Psoas muscle (tissue), 8 donors: ENCODE results near the gene TSHZ2. TPM values are rescaled to one million over a fixed set of nuclear protein-coding genes. Genes with fewer than 3 reads are reported as not detected.
"Not testable (repeated sequence)": the region's sequence is repeated elsewhere in the genome, so short reads cannot be mapped to it uniquely, and the experiment has no call there.

Experiments
- ATAC-seq, 4 donors: fragments of 200-7000 bp; cut with Tn5 transposase; one replicate each; pipeline ENCODE4 v1.9.1; 2020; ENCODE audit warnings: moderate library complexity in 3 of 4, mild to moderate bottlenecking in 2 of 4
- DNase-seq, 2 donors: peaks; one replicate each; pipeline ENCODE4 v3.0.0-alpha.2; 2020
- H3K27ac ChIP-seq: fragments of 200-600 bp; one replicate; pipeline ENCODE4 v1.8.0; 2022
- H3K27me3 ChIP-seq, 3 donors: fragments of 200-600 bp in 1 of 3; one replicate each; pipeline versions ENCODE4 v1.6.1 to v1.8.0; 2013 to 2022; ENCODE audit warnings: low read length in 2 of 3, mild to moderate bottlenecking in 2 of 3, moderate library complexity in 1 of 3; ENCODE audit not compliant: insufficient read depth in 3 of 3
- H3K36me3 ChIP-seq, 2 donors: fragments of 200-600 bp in 1 of 2; one replicate each; pipeline versions ENCODE4 v1.6.1 to v1.8.0; 2013 to 2022; ENCODE audit warnings: low read depth in 1 of 2, mild to moderate bottlenecking in 1 of 2, moderate library complexity in 1 of 2; ENCODE audit not compliant: insufficient read depth in 1 of 2
- H3K4me1 ChIP-seq: fragments of 200-600 bp; one replicate; pipeline ENCODE4 v1.8.0; 2022
- H3K4me3 ChIP-seq: fragments of 200-600 bp; one replicate; pipeline ENCODE4 v1.8.0; 2022; ENCODE audit warnings: mild to moderate bottlenecking
- H3K9me3 ChIP-seq: fragments of 200-600 bp; one replicate; pipeline ENCODE4 v1.8.0; 2022
- WGBS, 3 donors: extraction: QIAGEN DNeasy Blood & Tissue Kit; methylation state at CpG; one replicate each; pipeline versions ENCODE4 v1.1.6 to v1.1.7; 2013; 5-methylcytosine and 5-hydroxymethylcytosine counted together
- intact Hi-C, 2 donors: fragments of 100-400 bp; cut with DNase I; formaldehyde crosslinking; loops; one replicate each; pipeline versions ENCODE4 v1.11.0 to v1.14.2; 2022
- polyA plus RNA-seq, 3 donors: library from polyadenylated mRNA; stranded (reverse); fragments of 200-250 nt; gene quantifications; one replicate each; pipeline ENCODE4 v1.2.3, GENCODE V29; 2013
- total RNA-seq, 4 donors: library from RNA; stranded (reverse); fragmentation: NEBNext Ultra II Directional in 2 of 4; extraction: Animal tissue kit (Norgen Biotek cat#: 25700) in 2 of 4; gene quantifications; one replicate each; pipeline versions ENCODE4 v1.2.1 to v1.2.4, GENCODE V29; 2021 to 2023
- TF ChIP-seq, protein P1 (sequence below): fragments of 200-600 bp; IDR thresholded peaks from one replicate; pipeline ENCODE4 v1.8.0; 2022; ENCODE audit warnings: antibody characterized with exemption
- donor health status: healthy with polysubstance abuse.
- donor health status: DM: no; HTN: no; CAD: no; lungs with moderate emphysema.
- donor health status: Bipolar disorder and iron deficiency.
- donor health status: healthy.
- donor health status: DM: yes; HTN: yes; CAD: no.
- donor health status: DM: no; HTN: no; CAD: no.
- donor health status: DM: no; HTN: no; CAD: no.
- donor health status: DM: yes; HTN: yes; CAD: no.

TSHZ2 gene
- total and polyA plus RNA-seq, 7 donors, result 0.39 to 7.5 (median 1.9) TPM

DNA sequence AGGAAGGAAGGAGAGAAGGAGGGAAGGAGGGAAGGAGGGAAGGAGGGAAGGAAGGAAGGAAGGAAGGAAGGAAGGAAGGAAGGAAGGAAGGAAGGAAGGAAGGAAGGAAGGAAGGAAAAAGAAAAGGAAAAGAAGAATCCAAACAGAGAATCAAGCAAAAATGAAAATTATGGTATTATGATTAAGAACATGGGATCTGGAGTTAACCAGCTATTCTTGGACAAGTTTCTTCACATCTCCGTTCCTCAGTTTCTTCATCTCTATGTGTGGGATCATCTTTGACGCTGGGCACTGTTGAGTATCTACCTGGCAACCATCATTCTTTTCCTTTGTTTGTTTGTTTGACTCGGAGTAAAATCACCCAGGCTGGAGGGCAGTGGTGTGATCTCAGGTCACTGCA, 549.9 kb downstream of the TSHZ2 start:
- TF ChIP-seq, protein P1, sequence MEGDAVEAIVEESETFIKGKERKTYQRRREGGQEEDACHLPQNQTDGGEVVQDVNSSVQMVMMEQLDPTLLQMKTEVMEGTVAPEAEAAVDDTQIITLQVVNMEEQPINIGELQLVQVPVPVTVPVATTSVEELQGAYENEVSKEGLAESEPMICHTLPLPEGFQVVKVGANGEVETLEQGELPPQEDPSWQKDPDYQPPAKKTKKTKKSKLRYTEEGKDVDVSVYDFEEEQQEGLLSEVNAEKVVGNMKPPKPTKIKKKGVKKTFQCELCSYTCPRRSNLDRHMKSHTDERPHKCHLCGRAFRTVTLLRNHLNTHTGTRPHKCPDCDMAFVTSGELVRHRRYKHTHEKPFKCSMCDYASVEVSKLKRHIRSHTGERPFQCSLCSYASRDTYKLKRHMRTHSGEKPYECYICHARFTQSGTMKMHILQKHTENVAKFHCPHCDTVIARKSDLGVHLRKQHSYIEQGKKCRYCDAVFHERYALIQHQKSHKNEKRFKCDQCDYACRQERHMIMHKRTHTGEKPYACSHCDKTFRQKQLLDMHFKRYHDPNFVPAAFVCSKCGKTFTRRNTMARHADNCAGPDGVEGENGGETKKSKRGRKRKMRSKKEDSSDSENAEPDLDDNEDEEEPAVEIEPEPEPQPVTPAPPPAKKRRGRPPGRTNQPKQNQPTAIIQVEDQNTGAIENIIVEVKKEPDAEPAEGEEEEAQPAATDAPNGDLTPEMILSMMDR, result no peak
- Histone ChIP-seq H3K27ac (no peak overlapping the region), H3K4me1 (no peaks in the 10 kb centered on the region), H3K4me3 (no peak overlapping the region), H3K27me3 (no peaks in the 10 kb centered on the region), H3K36me3 (no peaks in the 10 kb centered on the region), H3K9me3 (no peaks in the 10 kb centered on the region)
- WGBS, 3 donors, result 88 to 96% (median 89%) methylated on average over 3 of the region's 3 CpGs
- ATAC-seq, result no peak
- no peak for DNase-seq
- intact Hi-C loops, result no loop called here

DNA sequence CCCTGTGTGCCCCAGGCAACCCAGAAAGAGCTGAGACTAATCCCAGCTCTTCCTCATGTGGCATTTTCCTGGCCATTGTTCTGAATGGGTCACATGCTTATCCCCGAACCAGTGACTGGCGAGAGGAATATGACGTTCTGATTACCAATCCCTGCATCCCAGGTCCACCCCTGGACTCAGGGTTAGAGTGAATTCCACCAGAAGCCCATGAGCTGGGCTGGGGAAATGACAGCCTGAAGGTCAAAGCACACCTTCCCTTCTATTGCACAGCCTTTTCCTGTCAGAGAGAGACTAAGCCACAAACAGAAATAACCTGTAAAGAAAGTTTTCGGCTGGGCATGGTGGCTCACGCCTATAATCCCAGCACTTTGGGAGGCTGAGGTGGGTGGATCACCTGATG, 550.5 kb downstream of the TSHZ2 start:
- H3K4me3 ChIP-seq, result no peak overlapping the region
- DNase-seq (no peak), ATAC-seq (no peak)
- H3K27me3 ChIP-seq, result no peaks in the 10 kb centered on the region
- H3K9me3 ChIP-seq, result no peaks in the 10 kb centered on the region
- intact Hi-C loops, result no loop called here
- WGBS, 3 donors, result 79 to 84% (median 83%) methylated on average over 5 of the region's 5 CpGs
- TF ChIP-seq, protein P1, result no peak
- no peaks in the 10 kb centered on the region for H3K4me1 ChIP-seq
- H3K36me3 ChIP-seq, result no peaks in the 10 kb centered on the region
- H3K27ac ChIP-seq, result no peak overlapping the region

DNA sequence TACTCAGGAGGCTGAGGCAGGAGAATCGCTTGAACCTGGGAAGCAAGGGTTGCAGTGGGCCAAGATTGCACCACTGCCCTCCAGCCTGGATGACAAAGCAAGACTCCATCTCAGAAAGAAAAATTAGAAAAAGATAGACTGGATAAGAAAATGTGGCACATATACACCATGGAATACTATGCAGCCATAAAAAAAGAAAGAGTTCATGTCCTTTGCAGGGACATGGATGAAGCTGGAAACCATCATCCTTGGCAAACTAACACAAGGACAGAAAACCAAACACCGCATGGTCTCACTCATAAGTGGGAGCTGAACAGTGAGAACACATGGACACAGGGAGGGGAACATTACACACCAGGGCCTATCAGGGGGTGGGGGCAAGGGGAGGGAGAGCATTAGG, 551.5 kb downstream of the TSHZ2 start:
- H3K4me1 ChIP-seq, intact Hi-C loops, H3K27me3 ChIP-seq, H3K4me3 ChIP-seq, H3K36me3 ChIP-seq, DNase-seq, ATAC-seq, H3K27ac ChIP-seq, H3K9me3 ChIP-seq: not testable (repeated sequence)
- 94 to 97% (median 96%) methylated on average over 2 of the region's 2 CpGs for WGBS, 3 donors

DNA sequence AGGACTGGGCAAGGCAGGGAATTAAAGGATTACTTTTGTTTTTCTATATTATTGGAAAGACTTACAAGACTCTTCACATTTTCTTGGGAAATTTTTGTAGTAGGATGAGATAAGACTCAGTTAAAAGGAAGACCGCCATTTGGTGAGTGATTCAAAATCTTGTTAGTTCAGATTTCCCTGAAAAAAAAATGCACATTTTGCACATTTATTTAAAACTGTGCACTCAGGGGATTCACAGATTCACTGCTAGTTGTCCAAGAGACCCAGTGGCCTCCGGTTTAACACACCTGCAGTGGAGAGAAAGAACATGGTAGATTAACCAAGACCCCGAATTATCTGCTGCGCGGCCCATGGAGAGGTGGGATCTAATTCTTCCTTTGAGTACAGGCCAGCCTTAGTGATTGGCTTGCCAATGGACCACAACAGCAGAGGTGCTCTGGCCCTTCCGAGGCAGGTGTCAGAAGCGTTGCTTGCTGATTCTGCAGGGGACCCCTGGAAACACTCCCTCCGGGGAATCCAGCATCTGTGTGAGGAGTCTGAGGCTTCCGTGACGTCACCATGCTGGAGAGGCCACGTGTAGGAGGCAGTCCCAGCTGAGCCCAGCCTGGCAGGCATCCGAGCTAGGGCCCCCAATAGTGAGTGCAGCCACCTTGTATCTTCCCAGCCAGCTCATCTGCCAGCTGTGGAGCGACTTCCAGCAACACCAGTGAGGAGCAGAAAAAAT, 552.6 kb downstream of the TSHZ2 start:
- WGBS, 3 donors, result 51 to 66% (median 57%) methylated on average over 13 of the region's 13 CpGs
- intact Hi-C loops, result no loop called here
- TF ChIP-seq, protein P1, result no peak

DNA sequence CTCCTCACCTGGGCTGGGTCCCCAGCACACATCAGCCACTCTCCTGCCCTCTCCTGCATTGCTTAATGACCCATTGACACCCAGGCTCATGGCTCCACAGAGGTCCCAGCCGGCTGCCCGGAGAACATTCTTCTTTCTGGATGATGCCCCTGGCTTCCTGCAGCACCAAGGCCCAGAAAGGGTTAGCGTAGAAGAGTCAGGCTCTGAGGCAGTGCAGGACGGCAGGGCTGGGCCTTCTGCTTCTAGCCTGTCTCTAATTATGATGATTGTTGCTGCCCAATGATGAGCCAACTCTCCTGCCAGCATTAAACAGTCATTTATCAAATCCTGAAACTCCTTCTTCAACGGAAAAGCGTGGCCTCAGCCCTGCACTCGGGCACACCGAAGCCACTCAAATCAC, 555.0 kb downstream of the TSHZ2 start:
- Histone ChIP-seq H3K27ac (no peak overlapping the region), H3K27me3 (no peaks in the 10 kb centered on the region), H3K36me3 (no peaks in the 10 kb centered on the region), H3K9me3 (no peaks in the 10 kb centered on the region), H3K4me1 (no peaks in the 10 kb centered on the region), H3K4me3 (no peak overlapping the region)
- intact Hi-C loops, result no loop called here
- WGBS, 3 donors, result 76 to 78% (median 76%) methylated on average over 8 of the region's 8 CpGs
- DNase-seq (no peak), ATAC-seq (no peak)
- TF ChIP-seq, protein P1, result no peak

More for the DNA sequence above, 552.6 kb downstream of the TSHZ2 start:
- Histone ChIP-seq H3K27me3 (no peaks in the 10 kb centered on the region), H3K9me3 (no peaks in the 10 kb centered on the region), H3K36me3 (no peaks in the 10 kb centered on the region), H3K4me1 (no peaks in the 10 kb centered on the region), H3K4me3 (no peak overlapping the region), H3K27ac (no peak overlapping the region)
- ATAC-seq (no peak), DNase-seq (no peak)
